Nephron (organoid): ENCODE results near the gene SNTB2.

Experiments
- H3K27ac Mint-ChIP-seq, 3 experiments: 2 replicates each; pipeline ENCODE4 v1.8.0; 2020; ENCODE audit warnings: mixed read lengths in 3 of 3, mild to moderate bottlenecking in 2 of 3, moderate library complexity in 1 of 3
- H3K27me3 Mint-ChIP-seq: 2 replicates; pipeline ENCODE4 v1.8.0; 2021; ENCODE audit warnings: low read depth, mild to moderate bottlenecking, moderate library complexity, mixed read lengths
- H3K36me3 Mint-ChIP-seq: 2 replicates; pipeline ENCODE4 v1.8.0; 2020; ENCODE audit warnings: low read depth, mixed read lengths
- H3K4me1 Mint-ChIP-seq: 2 replicates; pipeline ENCODE4 v1.8.0; 2020; ENCODE audit warnings: mixed read lengths
- H3K4me3 Mint-ChIP-seq, 3 experiments: 2 replicates each; pipeline ENCODE4 v1.8.0; 2020; ENCODE audit warnings: mild to moderate bottlenecking in 3 of 3, mixed read lengths in 3 of 3, moderate library complexity in 2 of 3
- H3K9me3 Mint-ChIP-seq: 2 replicates; pipeline ENCODE4 v1.8.0; 2020; ENCODE audit warnings: mixed read lengths
- TF ChIP-seq, protein P1 (sequence below), 3 experiments: fragments of 200-600 bp; sonication (generic); IDR thresholded peaks; one replicate each; pipeline ENCODE4 v1.5.0; 2021; ENCODE audit warnings: antibody characterized with exemption in 3 of 3; ENCODE audit not compliant: unreplicated experiment in 3 of 3

SNTB2 gene

DNA sequence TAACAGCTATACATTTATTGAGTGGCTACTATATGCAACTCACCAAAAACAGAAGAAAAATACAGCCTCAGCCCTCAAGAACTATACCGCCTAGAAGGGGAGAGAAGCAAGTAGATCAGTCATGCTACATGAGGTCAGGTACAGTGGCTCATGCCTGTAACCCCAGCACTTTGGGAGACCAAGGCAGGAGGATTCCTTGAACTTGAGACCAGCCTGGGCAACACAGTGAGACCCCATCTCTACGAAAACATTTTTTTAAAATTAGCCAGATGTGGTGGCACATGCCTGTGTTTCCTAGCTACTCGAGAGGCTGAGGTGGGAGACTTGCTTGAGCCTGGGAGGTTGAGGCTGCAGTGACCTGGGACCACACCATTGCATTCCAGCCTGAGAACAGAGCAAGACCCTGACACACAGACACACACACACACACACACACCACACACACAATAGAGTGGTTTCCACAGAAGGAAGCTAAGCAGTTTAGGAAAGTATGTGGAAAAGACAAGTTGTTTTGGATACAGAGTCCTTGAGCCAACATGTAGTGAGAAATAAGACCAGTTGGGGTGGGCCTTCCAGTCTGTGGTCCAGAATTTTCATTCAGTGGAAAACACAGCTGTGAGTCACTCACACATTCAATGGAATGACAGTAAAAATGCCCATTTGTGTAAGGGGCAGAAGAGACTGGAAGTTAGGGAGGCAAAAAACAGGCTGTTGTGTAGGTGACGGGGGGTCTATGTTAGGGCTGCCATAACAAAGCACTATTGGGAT, 10.7 kb upstream of the SNTB2 start:
- H3K27ac Mint-ChIP-seq: peak overlapping the region; percentile 42 to 91 (median 84)
- H3K27me3 Mint-ChIP-seq: no peaks in the 10 kb centered on the region
- no peaks in the 10 kb centered on the region for H3K9me3 Mint-ChIP-seq
- peaks cover 13% of the 10 kb centered on the region for H3K36me3 Mint-ChIP-seq
- TF ChIP-seq, protein P1, sequence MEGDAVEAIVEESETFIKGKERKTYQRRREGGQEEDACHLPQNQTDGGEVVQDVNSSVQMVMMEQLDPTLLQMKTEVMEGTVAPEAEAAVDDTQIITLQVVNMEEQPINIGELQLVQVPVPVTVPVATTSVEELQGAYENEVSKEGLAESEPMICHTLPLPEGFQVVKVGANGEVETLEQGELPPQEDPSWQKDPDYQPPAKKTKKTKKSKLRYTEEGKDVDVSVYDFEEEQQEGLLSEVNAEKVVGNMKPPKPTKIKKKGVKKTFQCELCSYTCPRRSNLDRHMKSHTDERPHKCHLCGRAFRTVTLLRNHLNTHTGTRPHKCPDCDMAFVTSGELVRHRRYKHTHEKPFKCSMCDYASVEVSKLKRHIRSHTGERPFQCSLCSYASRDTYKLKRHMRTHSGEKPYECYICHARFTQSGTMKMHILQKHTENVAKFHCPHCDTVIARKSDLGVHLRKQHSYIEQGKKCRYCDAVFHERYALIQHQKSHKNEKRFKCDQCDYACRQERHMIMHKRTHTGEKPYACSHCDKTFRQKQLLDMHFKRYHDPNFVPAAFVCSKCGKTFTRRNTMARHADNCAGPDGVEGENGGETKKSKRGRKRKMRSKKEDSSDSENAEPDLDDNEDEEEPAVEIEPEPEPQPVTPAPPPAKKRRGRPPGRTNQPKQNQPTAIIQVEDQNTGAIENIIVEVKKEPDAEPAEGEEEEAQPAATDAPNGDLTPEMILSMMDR (IDR thresholded peaks at IDR 0.05; ENCODE audit: unreplicated experiment in 3 of 3): no peak
- H3K4me3 Mint-ChIP-seq: no peak overlapping the region
- peaks cover 31% of the 10 kb centered on the region for H3K4me1 Mint-ChIP-seq

DNA sequence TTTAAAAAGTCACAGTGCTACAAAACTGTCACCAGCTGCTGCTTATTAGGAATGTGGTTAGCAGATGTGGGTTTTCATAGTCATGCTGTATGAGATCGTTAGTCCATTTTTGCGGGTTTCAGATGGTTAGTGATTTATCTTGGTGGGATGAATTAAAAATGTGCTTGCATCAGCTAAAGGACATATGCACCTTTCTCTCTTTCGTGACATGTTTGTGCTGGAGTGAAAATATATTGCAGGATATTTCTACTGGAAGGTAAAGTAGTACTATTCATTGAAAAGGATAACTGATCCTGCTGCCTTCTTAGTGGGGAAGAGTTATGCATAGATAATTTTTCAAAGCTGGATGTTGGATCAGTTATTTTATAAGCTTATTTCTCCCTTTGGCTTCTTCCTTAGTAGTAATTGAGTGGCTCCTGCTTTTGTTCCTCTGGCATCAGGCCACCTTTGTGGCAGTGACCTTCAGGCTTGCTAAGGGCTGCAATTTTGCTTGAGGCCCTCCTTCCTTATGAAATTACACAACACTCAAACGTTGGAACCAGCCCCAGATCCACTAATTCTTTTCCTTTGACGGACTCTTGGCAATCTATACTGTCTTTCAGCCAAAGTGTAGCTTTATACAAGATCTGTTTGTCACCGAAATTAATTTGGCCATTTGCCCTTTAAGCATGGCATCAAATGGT, 7.5 kb upstream of the SNTB2 start:
- TF ChIP-seq, protein P1 (IDR thresholded peaks at IDR 0.05; ENCODE audit: unreplicated experiment in 3 of 3): no peak
- no peaks in the 10 kb centered on the region for H3K9me3 Mint-ChIP-seq
- H3K27ac Mint-ChIP-seq: peak overlapping the region; percentile 92 to 93 (median 92)
- peak overlapping the region in 2 of 3 experiments; percentile 27 to 37 for H3K4me3 Mint-ChIP-seq
- peaks cover 33% of the 10 kb centered on the region for H3K4me1 Mint-ChIP-seq
- no peaks in the 10 kb centered on the region for H3K27me3 Mint-ChIP-seq
- peaks cover 5% of the 10 kb centered on the region for H3K36me3 Mint-ChIP-seq

DNA sequence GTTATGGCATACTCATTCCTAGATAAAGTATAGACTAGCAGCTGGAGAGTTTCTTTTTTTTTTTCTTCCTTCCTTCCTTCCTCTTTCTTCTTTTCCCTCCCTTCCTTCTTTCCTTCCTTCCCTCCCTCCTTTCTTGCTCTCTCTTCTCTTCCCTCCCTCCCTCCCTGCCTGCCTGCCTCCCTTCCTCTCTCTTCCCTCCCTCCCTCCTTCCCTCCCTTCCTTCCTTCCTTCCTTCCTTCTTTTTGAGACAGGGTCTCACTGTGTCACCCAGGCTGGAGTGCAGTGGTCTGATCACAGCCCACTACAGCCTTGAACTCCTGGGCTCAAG, 7.0 kb upstream of the SNTB2 start:
- no peaks in the 10 kb centered on the region for H3K9me3 Mint-ChIP-seq
- TF ChIP-seq, protein P1 (IDR thresholded peaks at IDR 0.05; ENCODE audit: unreplicated experiment in 3 of 3): no peak
- H3K27ac Mint-ChIP-seq: peak overlapping the region; percentile 92 to 93 (median 92)
- peaks cover 33% of the 10 kb centered on the region for H3K4me1 Mint-ChIP-seq
- peak overlapping the region in 1 of 3 experiments; percentile 21 for H3K4me3 Mint-ChIP-seq
- H3K27me3 Mint-ChIP-seq: no peaks in the 10 kb centered on the region
- H3K36me3 Mint-ChIP-seq: peaks cover 5% of the 10 kb centered on the region

DNA sequence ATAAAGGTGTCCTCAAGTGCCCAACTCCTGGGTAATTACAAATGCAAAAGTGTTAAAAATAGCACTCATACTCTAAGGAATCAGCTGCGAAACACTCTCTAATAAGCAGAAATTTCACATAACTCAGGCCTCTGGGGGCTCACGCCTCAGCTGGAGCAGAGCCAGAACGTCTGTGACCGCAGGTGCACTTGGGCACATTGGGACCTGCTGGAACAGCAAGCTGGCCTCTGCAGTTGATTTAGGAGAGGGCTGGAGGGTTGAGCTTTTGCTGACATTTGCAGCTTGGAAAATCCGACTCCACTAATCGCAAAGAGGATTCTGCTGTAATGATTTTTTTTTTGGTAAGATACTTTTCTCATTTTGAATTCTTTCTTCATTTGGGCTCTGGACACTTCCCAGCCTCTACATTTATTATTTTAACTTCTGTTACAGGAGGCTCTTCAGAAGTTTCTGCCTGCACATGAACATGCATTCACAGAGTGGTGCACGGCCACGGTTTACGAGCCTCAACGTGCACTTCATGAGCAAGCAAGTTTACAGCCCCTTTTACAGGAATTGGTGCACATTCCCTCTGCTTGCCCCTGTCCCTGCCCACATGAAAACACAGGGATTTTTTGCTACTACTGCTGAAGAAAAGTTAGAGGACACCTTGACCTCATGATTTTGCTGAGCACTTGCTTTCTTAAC, 4.1 kb upstream of the SNTB2 start:
- TF ChIP-seq, protein P1 (IDR thresholded peaks at IDR 0.05; ENCODE audit: unreplicated experiment in 3 of 3): no peak
- H3K36me3 Mint-ChIP-seq: peaks cover 3% of the 10 kb centered on the region
- H3K27ac Mint-ChIP-seq: peak overlapping the region; percentile 88 to 90 (median 88)
- H3K27me3 Mint-ChIP-seq: no peaks in the 10 kb centered on the region
- H3K4me3 Mint-ChIP-seq: peak overlapping the region in 2 of 3 experiments; percentile 3 to 8
- H3K4me1 Mint-ChIP-seq: peaks cover 36% of the 10 kb centered on the region
- no peaks in the 10 kb centered on the region for H3K9me3 Mint-ChIP-seq

DNA sequence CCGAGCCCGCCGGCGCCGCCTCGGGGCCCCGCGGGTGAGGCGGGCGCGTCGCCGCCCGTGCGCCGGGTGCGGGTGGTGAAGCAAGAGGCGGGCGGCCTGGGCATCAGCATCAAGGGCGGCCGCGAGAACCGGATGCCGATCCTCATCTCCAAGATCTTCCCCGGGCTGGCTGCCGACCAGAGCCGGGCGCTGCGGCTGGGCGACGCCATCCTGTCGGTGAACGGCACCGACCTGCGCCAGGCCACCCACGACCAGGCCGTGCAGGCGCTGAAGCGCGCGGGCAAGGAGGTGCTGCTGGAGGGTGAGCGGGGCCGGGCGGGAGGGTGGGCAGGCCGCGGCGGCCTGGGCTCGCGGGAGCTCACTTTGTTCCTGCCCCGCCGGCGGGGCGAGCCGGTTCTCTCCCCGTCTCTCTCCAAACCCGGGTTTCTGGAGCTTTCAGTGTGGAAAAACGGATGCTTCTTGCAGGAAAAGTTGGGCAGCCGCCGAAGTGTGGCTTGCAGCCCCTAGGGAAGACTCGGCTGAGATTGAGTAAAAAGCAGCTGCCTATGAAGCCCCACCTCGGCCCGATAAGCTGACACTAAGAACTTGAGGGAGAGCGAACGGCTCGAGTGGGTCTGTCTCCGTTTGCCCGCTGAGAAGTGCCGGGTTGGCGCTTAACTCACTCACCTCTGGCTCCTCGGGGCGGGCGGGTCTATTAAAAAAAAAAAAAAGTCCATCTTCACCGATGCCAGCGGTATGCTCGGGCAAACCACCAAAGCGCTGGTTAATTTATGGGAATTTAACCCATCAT, 677 bp downstream of the SNTB2 start:
- no peaks in the 10 kb centered on the region for H3K9me3 Mint-ChIP-seq
- no peaks in the 10 kb centered on the region for H3K27me3 Mint-ChIP-seq
- TF ChIP-seq, protein P1 (IDR thresholded peaks at IDR 0.05; ENCODE audit: unreplicated experiment in 3 of 3): no peak
- peaks cover 6% of the 10 kb centered on the region for H3K36me3 Mint-ChIP-seq
- peak overlapping the region; percentile 84 to 87 (median 84) for H3K4me3 Mint-ChIP-seq
- peak overlapping the region; percentile 67 to 75 (median 73) for H3K27ac Mint-ChIP-seq
- peaks cover 40% of the 10 kb centered on the region for H3K4me1 Mint-ChIP-seq
